NCI-H187 (cell line): ENCODE results near the gene HRK.

ENCODE experiments used
- DNase-seq, 2 experiments: peaks; one replicate each; lab custom pipeline; 2025; lab: John Stamatoyannopoulos, UW

Gene HRK

DNA sequence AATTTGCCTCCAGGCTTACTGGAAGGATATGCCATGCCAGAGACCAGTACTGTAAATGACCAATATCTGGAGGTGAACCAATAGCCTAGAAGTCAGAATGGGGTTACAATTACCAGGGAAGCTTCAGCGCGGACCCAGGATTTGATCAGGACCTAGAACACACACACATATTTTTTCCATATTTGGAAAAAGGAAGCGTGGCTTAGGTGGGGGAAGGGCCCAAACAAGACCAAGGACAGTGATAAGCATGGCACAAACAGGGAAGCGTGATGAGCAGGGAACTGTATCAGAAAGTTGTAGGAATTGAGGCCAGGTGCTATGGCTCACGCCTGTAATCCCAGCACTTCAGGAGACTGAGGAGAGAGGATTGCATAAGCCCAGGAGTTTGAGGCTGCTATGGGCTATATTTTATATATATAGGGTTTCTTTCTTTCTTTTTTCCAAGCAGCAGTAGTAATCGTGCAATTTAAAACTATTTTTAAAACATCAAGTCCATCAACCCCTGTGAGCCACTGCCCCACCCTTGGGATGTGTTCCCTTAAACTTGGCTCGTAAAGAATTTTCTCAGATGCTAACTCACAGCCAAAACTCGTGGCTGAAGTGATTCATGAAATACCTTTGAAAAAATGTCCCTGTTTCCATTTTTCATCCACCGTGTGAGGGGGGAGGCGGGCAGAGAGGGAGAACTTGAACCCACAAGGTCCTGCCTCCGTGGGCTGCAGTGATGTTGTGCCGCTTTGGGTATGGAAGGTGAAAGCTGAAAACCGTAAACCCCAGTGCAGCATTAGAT lies 16.7 kb downstream of the HRK start:
- no peak for DNase-seq

DNA sequence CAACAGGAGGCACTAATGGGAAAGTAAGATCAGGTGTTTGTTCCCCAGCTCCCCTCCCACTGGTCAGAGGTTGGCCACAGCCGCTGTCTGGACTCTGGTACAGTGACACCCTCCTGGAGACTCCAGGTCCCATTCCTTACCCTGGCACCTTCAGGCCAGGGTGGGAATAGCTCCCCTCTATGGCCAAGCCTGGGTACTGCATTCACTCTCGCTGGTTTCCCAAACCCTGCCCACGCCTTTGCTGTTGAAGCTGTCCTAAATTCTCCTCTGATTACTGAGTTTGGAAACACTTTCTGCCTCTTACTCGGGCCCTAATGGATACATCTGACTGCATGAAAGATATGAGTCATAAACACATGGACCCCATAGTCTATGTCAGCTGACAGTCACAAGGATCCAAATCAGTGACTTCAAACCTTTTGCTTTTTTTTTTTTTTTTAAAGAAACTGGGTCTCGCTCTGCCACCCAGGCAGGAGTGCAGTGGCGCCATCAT lies 17.9 kb downstream of the HRK start:
- no peak for DNase-seq

DNA sequence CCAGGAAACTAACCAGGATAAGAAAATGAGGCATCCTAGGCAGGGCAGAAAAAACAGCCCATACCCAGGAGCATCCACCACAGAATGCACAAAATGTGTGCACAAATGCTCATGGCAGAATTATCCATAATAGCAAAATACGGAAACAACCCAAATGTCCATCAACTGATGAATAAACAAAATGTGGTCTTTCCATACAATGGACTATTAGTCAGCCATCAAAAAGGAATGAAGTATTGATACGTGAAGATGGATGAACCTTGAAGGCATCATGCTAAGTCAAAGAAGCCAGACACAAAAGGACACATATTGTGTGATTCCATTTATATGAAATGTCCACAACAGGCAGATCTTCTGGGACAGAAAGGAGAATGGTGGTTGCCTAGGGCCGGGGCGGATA lies 19.1 kb downstream of the HRK start:
- no peak for DNase-seq

DNA sequence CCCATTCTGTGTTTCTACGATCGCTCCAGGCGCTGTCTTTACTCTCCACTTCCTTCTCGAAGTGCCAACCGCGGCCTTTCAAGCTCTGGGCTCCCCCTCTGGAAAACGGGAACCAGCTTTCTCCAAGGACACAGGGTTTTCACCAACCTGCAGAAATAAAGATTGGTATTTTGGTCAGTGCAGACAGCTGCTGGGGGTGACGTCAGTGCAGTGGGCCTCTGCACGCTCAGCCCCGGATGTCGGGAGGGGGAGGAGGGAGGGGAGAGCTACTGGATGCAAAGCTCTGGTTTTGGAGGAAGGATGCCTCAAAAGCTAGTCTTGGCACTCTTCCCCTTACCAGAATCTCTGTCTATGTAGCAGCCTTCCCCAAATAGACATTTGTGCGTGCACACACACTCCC lies 19.9 kb downstream of the HRK start:
- DNase-seq = no peak

DNA sequence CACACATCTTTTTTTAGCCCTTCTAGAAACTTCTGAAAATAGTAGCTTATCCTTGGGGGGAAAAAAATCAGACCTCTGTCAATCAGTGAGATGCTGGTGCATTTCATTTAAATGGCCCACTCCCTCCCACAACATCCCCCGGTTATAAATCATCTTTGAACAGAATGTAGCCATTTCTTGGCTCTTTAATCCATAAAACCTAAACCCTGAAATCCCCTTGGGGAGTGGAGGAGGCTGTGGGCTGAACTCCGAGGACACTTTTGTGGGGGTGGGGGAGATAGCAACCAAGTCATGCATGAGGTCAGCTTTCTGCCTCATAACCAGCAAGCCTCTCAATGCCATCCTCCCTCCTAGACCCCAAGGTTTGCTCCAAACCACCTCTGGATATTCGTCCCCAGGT lies 21.0 kb downstream of the HRK start:
- DNase-seq = no peak

DNA sequence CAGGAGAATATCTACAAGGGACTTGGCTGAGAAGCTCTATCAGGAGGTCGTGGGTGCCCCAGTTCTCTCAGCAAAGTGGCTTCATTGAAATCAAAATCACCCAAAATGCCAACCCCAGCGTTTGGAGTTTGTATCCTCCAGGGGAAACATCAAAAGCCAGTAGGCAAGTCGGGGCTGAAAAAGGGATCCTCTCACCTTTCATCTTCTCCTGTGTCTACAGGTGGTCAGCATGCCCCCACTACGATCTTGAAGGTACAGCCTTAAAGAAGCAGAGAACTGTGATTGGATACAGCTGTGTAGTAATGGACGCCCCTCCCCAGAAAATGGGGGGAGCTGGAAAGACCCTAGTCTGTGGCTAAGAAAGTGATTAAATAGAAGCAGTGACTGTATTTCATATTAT lies 22.2 kb downstream of the HRK start:
- no peak for DNase-seq

DNA sequence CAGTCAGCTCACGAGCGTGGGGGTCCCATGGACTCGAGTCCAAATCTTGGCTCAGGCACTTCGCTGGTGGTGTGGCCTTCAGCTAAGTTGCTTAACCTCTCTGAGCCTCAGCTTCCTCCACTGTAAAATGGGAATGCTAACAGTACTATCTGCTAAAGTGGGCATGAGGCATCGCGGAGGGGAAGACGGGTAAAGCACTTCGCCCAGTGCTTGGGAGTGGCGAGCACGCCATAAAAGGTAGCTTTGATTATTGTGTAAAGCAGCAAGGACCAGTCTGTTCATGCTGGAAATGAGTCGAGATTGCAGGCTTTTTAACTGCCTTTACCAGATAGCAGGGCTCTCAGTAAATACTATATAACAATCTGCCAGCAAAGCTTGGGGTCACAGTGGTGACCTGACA lies 24.5 kb downstream of the HRK start:
- no peak for DNase-seq

DNA sequence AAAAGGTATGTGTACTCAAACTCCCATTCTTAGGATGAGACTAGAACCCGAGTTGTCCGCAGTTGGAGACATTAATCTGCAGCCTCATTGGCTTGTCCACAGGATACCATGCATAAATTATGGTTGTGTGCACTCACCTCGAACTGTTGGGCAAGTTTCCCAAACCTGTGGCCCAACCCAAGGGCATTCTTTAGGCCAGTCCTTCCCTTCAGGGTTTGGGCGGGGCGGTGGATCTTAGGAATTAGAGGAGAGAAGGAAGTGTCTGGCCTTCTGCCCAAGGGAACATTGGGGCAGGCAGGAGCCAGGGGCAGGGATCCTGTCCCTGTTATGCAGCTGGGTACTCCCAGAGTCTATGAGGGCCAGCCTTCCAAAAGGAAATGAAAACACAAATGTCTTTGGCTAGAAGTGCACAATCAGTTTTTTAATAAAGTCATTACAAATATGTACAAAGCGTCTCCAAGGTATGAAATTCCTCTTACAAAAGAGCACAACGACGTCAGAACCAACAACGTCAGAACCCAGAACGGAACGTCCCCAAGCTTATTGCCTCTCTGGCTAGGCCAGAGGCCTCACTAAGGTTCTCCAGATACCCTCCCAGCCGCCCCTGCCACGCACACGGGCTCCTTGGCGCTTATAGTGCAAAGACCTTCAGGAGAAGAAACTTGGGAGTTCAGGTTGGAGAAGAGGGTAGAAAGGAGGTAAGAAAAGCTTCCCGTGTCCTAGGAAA lies 25.3 kb downstream of the HRK start:
- DNase-seq = no peak

DNA sequence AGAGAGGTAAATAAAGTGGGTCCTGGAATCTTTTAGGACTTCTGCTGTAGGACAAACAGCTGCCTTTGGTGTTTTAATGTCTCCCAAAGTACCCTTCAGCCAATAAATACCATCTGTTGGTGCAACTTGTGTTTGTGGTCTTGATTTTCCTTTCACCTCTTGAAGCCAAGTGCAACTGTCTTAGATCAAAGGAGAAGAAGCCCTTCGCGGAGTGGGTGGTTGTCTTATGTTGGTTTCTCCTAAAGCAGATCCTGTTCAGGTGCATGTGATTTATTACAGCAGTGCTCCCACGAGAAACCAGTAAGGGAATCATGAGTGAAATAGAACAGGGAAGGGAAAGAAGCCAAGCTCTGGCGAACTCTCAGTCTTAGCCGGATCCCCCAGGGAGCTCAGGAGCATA lies 27.7 kb downstream of the HRK start:
- DNase-seq = no peak

DNA sequence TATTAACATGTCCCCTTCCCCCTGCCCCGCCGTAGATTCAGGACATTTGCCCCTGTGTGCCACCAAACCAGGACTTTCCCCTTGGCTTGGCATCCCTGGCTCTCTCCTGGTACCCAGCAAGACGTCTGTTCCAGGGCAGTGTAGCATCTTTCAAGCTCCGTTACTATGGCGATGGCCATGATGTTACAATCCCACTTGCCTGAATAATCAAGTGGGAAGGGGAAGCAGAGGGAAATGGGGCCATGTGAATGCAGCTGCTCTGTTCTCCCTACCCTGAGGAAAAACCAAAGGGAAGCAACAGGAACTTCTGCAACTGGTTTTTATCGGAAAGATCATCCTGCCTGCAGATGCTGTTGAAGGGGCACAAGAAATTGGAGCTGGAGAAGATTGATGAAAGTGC lies 28.9 kb downstream of the HRK start:
- DNase-seq = no peak

DNA sequence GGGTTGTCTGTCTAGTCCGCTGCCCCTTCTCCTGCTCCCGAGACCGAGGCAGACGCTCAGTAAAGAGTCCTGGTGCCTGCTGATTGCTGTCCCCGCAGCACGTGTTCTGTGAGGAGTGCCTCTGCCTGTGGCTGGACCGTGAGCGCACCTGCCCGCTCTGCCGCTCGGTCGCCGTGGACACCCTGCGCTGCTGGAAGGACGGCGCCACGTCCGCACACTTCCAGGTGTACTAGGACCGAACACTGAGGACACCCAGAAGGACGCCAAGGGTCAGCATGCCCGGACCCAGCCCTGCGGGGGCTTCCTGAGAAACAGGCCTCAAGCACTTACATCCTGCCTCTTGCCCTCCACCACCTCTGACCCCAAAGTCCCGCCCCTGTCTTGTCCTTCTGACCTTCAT lies 32.0 kb downstream of the HRK start:
- DNase-seq = no peak

DNA sequence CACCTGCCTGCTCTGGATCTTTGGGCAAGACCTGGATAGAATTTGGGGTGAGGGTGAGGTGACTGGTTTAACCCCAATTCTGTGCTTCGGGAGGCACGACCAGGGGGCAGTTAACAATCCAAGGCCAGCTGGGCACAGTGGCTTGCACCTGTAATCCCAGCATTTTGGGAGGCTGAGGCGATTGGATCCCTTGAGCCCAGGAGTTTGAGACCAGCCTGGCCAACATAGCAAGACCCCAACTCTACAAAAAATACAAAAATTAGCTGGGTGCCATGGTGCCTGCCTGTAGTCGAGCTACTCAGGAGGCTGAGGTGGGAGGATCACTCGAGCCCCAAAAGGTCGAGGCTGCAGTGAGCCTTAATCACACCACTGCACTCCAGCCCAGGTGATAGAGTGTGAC lies 38.2 kb downstream of the HRK start:
- DNase-seq = no peak

DNA sequence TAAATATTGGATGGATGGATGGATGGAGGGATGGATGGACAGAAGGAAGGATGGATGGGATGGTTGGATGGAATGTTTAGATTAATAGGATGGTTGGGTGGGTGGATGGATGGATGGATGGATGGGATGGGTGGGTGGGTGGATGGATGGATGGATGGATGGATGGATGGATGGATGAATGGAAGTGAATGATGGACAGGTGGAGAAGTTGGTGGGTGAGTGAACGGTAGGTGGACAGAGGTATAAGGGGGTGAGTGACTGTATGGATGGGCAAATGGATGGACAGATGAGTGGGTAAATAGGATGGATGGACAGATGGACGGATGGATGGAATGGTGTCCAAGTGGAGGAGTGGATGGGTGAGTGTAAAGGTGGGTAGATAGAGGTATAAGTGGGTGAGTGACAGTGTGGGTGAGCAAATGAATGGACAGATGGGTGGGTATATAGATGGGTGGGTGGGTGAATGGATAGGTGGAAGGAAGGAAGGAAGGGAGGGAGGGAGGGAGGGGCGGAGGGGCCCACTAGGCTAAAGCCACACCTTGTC lies 41.9 kb downstream of the HRK start:
- DNase-seq = no peak

DNA sequence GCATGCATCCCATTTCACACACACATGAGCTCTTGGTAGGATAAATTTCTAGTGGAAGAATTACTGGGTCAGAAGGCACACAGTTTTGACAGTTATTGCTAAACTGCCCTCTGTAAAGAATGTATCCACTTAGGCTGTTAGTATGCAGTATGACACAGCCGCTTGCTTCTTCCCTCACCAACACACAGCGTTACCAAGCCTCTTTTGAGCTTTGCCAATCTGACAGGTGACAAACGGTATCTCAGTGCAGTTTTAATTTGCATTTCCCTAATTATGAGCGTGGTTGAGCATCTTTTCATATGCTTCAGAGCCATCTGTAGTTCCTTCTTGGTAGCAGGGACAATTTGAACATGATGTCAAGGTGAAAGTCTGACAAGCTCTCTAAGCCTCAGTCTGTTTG lies 42.9 kb downstream of the HRK start:
- DNase-seq = no peak

DNA sequence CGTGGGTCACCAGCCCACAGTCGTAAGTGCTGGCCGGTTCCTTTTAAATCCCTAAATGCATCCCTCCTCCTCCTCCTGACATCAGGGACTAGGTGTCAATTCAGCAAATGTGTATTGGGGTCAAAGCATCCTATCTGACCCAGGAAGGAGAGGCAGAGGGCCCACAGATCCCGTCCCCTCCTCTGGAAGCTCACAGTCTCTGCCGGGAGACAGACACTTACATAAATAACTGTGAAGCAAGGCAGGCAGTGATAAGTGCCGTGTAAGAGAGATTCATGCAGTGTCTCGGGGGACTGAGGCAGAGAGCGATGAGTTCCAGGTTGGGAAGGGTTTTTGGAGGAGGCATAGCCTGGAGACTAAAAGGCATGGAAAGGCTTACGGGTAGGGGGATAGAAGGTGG lies 44.1 kb downstream of the HRK start:
- DNase-seq = no peak

DNA sequence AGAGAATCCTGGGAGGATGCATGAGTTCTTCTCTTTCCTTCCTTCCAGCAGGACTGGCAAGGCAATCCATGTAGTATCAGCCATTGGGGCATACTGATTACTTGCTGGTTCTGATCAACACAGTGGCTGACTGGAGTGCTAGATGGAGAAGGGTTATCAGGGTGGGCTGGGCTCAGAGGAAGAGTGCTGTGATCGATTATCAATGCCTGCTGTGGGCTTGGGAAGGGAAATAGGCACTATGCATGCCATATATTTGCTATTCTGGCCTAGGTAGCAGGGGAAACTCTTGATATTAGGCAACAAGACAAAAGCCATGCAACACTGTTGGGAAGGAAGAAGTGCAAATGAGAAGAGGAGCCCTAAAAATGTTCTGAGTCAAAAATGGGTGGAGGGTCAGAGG lies 45.8 kb downstream of the HRK start:
- no peak for DNase-seq

DNA sequence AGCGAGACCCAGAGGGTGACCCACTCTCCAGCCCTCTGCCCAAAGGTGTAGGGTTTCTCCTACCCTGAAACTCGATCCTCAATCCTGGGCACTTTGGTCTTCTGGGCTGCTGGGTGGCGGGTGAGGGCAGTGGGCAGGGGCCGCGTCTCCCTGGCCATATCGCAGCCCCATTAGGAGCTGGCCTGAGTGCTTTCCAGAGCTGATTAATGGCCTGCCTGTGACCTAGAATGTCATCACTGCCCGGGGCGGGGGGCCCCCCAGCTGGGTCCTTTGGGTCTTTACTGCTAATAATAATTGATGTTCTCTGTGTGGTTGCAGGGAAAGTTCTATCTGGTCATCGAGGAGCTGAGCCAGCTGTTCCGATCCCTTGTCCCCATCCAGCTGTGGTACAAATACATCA lies 47.8 kb downstream of the HRK start:
- DNase-seq = no peak

DNA sequence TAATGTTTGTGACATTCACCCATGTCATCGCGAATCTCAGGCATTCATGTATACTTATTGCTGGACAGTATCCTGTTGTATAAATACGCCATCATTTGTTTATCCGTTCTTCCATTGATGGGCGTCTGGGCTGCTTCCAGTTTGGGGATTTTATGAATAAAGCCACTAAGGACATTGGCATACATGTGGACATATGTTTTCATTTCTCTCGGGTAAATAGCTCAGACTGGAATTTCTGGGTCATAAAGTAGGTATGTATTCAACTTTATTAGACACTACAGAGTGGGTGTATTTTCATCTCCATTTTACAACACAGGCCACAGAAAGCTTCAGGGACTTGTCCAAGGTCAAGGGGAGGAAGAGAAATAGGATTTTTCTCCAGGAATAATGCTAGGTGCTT lies 48.9 kb downstream of the HRK start:
- no peak for DNase-seq

DNA sequence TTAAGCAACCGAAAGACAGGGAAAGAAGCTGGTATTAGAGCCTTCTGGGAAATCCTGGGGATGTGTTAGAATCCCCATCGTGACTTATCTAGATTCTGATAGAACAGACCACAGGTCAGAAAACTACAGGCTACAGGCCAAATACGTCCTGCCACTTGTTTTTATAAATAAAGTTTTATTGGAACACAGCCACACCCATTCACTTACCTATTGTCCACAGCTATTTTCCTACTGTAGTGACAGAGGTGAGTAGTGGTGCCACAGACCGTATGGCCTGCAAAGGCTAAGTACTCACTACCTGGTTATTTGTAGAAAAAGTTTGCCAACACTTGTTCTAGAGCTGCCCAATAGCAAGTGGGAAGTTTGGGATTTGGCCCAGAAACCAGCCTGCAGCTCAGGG lies 53.8 kb downstream of the HRK start:
- no peak for DNase-seq

DNA sequence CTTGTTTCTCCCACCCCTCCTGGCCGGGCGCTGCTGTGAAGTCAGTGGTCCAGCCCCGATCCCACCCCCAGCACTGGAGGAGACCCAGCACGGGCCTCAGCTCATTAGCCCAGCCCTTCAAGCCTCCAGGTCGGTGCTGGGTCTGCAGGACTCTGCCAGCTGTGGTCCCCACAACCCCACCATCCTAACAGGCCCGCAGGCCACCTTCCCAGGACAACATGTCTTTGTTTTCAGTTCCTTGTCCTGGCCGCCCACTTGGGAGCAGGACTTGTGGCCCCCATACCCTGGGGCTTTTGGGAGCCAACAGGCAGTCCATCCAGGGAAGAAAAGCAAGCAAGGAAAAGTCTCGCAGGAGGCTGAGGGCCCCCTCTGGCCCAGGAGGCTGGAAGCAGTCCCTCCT lies 60.0 kb downstream of the HRK start:
- no peak for DNase-seq

DNA sequence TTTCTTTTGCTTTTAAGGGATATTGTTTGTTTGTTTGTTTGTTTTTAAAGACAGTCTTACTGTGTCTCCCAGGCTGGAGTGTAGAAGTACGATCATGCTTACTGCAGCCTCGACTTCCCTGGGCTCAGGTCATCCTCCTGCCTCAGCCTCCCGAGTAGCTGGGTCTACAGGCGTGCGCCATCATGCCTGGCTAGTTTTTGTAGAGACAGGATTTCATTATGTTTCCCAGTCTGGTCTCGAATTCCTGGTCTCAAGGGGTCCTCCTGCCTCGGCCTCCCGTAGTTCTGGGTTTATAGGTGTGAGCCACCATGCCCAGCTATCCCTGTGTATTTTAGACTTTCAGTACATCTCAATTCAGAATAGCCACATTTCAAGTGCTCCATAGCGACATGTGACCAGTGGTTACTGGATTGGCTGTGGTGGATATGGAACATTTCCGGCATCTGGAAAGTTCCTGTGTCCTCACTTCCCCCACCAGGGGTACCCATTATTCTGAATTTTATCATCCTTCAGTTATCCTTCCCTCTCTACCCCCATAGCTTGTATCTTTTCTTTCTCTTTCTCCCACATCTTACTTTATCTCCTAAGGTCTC lies 61.1 kb downstream of the HRK start:
- no peak for DNase-seq

DNA sequence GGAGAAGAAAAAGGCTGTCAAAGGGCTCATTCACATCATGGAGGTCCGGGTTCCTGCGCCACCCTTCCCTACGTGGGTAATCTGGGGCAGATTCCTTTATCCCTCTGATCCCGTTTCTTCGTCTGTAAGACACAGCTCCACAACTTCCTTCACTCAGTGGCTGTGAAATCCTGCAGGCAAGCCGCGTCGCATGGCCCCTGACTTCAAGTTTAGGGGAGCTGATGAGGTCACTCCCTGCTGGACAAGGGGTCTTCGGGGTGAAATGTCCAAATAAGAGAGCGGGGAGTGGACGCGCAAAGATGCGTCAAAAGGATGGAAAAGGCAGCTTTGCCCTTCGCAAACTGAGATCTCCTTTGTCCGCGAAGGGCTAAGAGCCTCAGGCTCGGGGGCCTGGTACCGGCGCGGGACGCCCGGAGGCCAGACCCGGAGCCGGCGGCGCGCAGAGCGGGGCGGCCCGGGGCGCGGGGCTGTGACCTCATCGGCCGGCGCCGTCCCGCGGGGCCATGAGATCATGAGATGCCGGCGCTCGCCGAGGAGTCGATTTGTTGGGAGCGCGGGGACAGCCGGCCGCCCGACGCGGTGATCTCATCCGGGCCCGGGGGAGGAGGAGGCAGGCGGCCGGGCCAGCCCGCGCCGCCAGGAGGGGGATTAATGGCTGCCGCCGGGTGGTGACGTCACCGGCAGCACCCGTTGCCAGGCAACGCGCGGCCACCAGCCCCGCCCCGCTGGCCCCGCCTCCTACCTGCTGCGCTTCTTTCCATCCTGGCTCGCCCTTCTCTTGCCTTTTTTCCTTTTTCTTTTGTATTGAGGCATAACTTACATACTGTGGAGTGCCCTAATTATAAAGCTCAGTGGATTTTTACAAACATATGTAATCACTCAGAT lies 62.1 kb downstream of the HRK start:
- peak; percentile 88 to 90 for DNase-seq
